ENCODE data around the gene KMT2B.

The KMT2B gene

GRCh38 chr19:35777961-35778360 is 60.2 kb downstream of the KMT2B start:
- no peak for DNase-seq (ENCODE audit: low spot score)

DNA sequence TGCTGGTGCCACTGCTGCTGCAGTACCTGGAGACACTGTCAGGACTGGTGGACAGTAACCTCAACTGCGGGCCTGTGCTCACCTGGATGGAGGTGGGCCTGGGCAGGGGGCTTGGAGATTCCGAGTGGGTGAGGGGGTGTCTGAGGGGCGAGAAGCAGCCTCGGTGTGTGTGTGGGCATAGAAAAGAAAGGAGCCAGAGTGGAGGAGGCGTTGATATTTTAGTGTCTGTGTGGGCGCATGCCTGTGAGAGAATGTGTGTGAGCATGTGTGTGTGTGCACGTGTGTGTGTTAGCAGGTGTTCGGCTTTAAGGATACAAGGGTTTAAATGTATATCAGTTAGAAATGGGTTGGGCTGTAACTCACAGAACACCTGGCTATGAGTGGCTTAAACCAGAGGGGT is 61.2 kb downstream of the KMT2B start:
- no peak for DNase-seq (ENCODE audit: low spot score)

- no peak for DNase-seq (ENCODE audit: low spot score)
Measured at GRCh38 chr19:35780058-35780457, 62.3 kb downstream of the KMT2B start.

GRCh38 chr19:35780717-35781116 is 62.9 kb downstream of the KMT2B start:
- no peak for DNase-seq (ENCODE audit: low spot score)

- DNase-seq (ENCODE audit: low spot score) = no peak
Measured at GRCh38 chr19:35781650-35782049, 63.8 kb downstream of the KMT2B start.

DNA sequence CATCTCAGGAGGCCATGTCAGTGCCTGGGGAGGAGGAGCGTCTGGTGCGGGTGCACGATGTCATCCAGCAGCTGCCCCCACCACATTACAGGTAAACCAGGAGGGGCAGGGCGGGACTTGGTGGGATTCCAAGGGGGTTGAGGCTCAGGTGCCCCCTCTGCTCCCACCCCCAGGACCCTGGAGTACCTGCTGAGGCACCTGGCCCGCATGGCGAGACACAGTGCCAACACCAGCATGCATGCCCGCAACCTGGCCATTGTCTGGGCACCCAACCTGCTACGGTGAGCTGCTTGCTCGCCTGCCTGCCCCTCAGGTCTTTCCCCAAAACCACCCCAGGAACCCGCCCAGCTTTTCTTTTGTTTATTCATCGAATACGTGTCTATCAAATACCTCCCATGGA is 64.8 kb downstream of the KMT2B start:
- DNase-seq (ENCODE audit: low spot score) = no peak

DNA sequence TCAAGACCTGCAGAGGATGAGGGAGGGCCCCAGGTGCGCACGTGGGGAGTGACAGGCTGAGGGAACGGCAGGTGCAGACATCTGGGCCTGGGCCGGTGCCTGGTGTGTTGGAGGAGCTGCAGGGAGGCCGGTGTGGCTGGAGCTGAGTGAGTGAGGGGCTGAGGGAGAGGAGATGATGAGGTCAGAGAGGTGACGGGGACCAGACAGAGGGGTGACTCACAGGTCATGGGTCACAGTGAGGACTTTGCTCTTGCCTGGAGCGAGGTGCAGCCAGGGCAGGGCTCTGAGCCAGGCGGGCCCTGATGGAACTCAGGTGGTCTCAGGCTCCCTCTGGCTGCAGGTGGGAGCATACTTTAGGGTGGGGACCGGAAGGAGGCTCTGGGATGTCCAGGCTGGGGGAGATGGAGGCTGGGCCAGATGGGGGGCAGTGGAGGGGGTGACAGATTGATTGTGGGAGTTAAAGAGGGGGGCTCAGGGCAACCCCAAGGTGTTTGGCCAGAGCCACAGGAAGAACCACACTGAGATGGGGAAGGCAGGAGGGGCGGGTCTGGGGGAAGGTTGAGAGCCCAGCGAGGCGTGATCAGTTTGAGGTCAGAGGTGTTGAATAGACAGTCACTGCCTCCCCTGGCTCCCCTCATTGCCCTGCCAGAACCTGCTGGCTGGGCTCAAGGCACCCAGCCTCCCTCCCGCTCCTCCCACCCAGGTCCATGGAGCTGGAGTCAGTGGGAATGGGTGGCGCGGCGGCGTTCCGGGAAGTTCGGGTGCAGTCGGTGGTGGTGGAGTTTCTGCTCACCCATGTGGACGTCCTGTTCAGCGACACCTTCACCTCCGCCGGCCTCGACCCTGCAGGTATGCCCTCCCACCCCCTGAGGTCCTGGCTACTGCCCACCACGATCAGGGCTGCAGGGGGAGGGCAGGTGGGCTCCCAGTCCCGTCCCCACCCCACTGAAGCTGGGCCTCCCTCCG is 65.9 kb downstream of the KMT2B start:
- no peak for DNase-seq (ENCODE audit: low spot score)

DNA sequence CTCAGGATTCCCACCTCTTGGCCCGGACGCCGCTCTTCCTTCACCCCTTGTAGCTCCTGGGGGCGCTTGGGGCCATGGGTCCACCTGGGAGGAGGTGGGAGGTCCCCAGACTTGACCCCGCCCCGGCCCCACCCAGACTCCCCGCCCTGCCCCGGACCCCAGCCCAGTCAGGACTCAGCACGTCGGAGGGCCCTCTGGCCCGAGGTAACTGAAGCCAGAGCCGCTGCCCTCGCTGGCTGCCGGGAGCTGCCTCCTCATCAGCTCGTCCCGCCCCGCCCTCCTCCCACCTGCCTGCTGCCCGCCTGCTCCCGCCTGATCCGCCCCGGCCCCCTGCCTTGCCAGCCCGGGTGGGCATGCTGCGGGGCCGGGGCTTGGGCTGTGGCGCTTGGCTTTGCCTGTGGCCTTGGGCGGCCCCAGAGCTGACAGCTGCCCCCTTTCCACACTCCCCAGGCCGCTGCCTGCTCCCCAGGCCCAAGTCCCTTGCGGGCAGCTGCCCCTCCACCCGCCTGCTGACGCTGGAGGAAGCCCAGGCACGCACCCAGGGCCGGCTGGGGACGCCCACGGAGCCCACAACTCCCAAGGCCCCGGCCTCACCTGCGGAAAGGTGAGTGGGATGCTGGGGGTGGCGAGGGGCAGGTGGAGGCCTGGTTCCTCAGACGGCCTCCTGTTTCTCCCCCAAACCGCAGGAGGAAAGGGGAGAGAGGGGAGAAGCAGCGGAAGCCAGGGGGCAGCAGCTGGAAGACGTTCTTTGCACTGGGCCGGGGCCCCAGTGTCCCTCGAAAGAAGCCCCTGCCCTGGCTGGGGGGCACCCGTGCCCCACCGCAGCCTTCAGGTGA is 66.9 kb downstream of the KMT2B start:
- DNase-seq (ENCODE audit: low spot score) = no peak

DNA sequence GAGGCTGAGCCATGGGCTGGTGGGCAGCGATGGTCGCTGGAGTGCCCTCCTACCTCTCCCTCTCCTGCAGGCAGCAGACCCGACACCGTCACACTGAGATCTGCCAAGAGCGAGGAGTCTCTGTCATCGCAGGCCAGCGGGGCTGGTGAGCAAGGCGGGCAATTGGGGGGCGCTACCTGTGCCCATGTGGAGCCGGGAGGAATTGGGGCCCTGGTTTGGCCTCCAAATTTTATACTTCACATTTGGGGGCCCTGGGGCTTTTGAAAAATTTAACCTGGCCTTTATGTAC is 67.5 kb downstream of the KMT2B start:
- DNase-seq (ENCODE audit: low spot score) = no peak

GRCh38 chr19:35786299-35787160 is 68.7 kb downstream of the KMT2B start:
- DNase-seq (ENCODE audit: low spot score) = no peak

- DNase-seq (ENCODE audit: low spot score) = no peak
Measured at GRCh38 chr19:35787227-35787799, 69.5 kb downstream of the KMT2B start.

All from CD4-positive, alpha-beta T cell treated with Interleukin-6 at 100 ng/mL for 8 hours (primary cell).